Caco-2 (cell line): ENCODE measurements around the gene TFEB. TPM values are rescaled to one million over a fixed set of nuclear protein-coding genes. Genes with fewer than 3 reads are reported as not detected.

Experiments used
- BruUV-seq: library from RNA; stranded (reverse); fragments of 400-500 nt; replicated peaks from 2 replicates; lab custom pipeline; 2021; lab: Mats Ljungman, UMichigan
- CTCF ChIA-PET: fragments of 300-600 bp; sonication (Branson Sonifier 250); formaldehyde crosslinking; loops from one replicate; lab custom pipeline; 2022; ENCODE audit warnings: antibody characterized with exemption; lab: Charles Lee
- POLR2A ChIA-PET: fragments of 300-600 bp; sonication (Branson Sonifier 250); formaldehyde crosslinking; loops from one replicate; lab custom pipeline; 2022; ENCODE audit warnings: antibody characterized with exemption; lab: Charles Lee
- DNase-seq, 2 experiments: peaks; one replicate each; pipeline versions ENCODE4 v3.0.0 to v3.0.0-alpha.2; 2020 to 2022
- H3K27me3 ChIP-seq: replicated peaks from 2 replicates; pipeline ENCODE4 v1.6.0; 2011; ENCODE audit warnings: low read length; ENCODE audit not compliant: control insufficient read depth, insufficient read depth
- H3K36me3 ChIP-seq: 2 replicates; pipeline ENCODE4 v1.5.1; 2011; ENCODE audit warnings: low read length; ENCODE audit not compliant: control insufficient read depth, insufficient read depth
- H3K4me1 ChIP-seq: fragments of 250-450 bp; sonication (Bioruptor Pico); 2 replicates; pipeline ENCODE4 v1.5.1; 2020; ENCODE audit warnings: mild to moderate bottlenecking
- H3K4me3 ChIP-seq: 2 replicates; pipeline ENCODE4 v1.5.1; 2011; ENCODE audit warnings: low read depth, mild to moderate bottlenecking, control low read depth, low read length
- H3K9me3 ChIP-seq: fragments of 250-450 bp; sonication (Bioruptor Pico); 2 replicates; pipeline ENCODE4 v1.5.1; 2020; ENCODE audit warnings: mild to moderate bottlenecking, moderate library complexity
- H3K27ac Mint-ChIP-seq: one replicate; pipeline ENCODE4 v1.8.0; 2022; ENCODE audit warnings: mixed read lengths; ENCODE audit not compliant: unreplicated experiment
- H3K27me3 Mint-ChIP-seq: one replicate; pipeline ENCODE4 v1.8.0; 2022; ENCODE audit warnings: mixed read lengths; ENCODE audit not compliant: insufficient read depth, unreplicated experiment
- H3K36me3 Mint-ChIP-seq: one replicate; pipeline ENCODE4 v1.8.0; 2022; ENCODE audit warnings: mild to moderate bottlenecking, mixed read lengths; ENCODE audit not compliant: insufficient read depth, unreplicated experiment
- H3K4me1 Mint-ChIP-seq: one replicate; pipeline ENCODE4 v1.8.0; 2022; ENCODE audit warnings: low read depth, mixed read lengths; ENCODE audit not compliant: unreplicated experiment
- H3K4me3 Mint-ChIP-seq: one replicate; pipeline ENCODE4 v1.8.0; 2022; ENCODE audit warnings: mild to moderate bottlenecking, moderate library complexity, mixed read lengths; ENCODE audit not compliant: unreplicated experiment
- H3K9me3 Mint-ChIP-seq: one replicate; pipeline ENCODE4 v1.8.0; 2022; ENCODE audit warnings: mixed read lengths; ENCODE audit not compliant: unreplicated experiment
- CTCF ChIP-seq, 2 experiments: fragments of 200-600 bp in 1 of 2; IDR thresholded peaks; 1 replicate in 1 of 2; 2 replicates in 1 of 2; pipeline versions ENCODE4 v1.5.1 to v1.8.0; 2011 to 2022; ENCODE audit warnings: antibody characterized with exemption in 1 of 2, control low read depth in 1 of 2, inconsistent platforms in 1 of 2, low read depth in 1 of 2, low read length in 1 of 2, mild to moderate bottlenecking in 1 of 2, moderate library complexity in 1 of 2; ENCODE audit not compliant: insufficient read depth in 1 of 2, severe bottlenecking in 1 of 2, unreplicated experiment in 1 of 2
- intact Hi-C: fragments of 100-400 bp; cut with micrococcal nuclease; formaldehyde crosslinking; loops from one replicate; pipeline ENCODE4 v1.10.0; 2022; ENCODE audit not compliant: unreplicated experiment
- total RNA-seq: library from RNA; stranded (reverse); gene quantifications from 2 replicates; pipeline ENCODE4 v1.2.3, GENCODE V29; 2022

The TFEB gene
- total RNA-seq, 1 experiment from 2014 or later = 3.8 TPM

- no peak overlapping the region for H3K4me3 Mint-ChIP-seq
- H3K4me1 Mint-ChIP-seq = peaks cover 18% of the 10 kb centered on the region
- no peaks in the 10 kb centered on the region for H3K36me3 ChIP-seq
- POLR2A ChIA-PET = interaction anchor here (0.6 kb wide), 1 partner anchor 287 kb away, joined by 4 read pairs; no protein-coding TSS in a partner anchor
- H3K27me3 Mint-ChIP-seq = no peaks in the 10 kb centered on the region
- H3K27ac Mint-ChIP-seq = no peak overlapping the region
- no peak overlapping the region for H3K4me3 ChIP-seq
- no peak for DNase-seq
- no TSS peak for BruUV-seq
- no peaks in the 10 kb centered on the region for H3K9me3 ChIP-seq
- TF ChIP-seq CTCF (IDR thresholded peaks at IDR 0.05; ENCODE audit: insufficient read depth in 1 of 2, low read depth in 1 of 2, low read length in 1 of 2, severe bottlenecking in 1 of 2, unreplicated experiment in 1 of 2) = no peak
- no peaks in the 10 kb centered on the region for H3K9me3 Mint-ChIP-seq
- intact Hi-C loops = no loop called here
- H3K27me3 ChIP-seq = no peaks in the 10 kb centered on the region
- peaks cover 15% of the 10 kb centered on the region for H3K4me1 ChIP-seq
- CTCF ChIA-PET = no interaction called here
- no peaks in the 10 kb centered on the region for H3K36me3 Mint-ChIP-seq
These were observed 13.1 kb upstream of the TFEB start for GRCh38 chr6:41748542-41748941.

- peaks cover 15% of the 10 kb centered on the region for H3K4me1 Mint-ChIP-seq
- CTCF ChIA-PET = interaction anchor here (0.6 kb wide), 1 partner anchor 27 kb away, joined by 6 read pairs; no protein-coding TSS in a partner anchor
- H3K36me3 ChIP-seq = no peaks in the 10 kb centered on the region
- no peaks in the 10 kb centered on the region for H3K36me3 Mint-ChIP-seq
- H3K4me3 ChIP-seq = no peak overlapping the region
- no peak for TF ChIP-seq CTCF (IDR thresholded peaks at IDR 0.05; ENCODE audit: insufficient read depth in 1 of 2, low read depth in 1 of 2, low read length in 1 of 2, severe bottlenecking in 1 of 2, unreplicated experiment in 1 of 2)
- no peaks in the 10 kb centered on the region for H3K9me3 ChIP-seq
- DNase-seq = no peak
- H3K9me3 Mint-ChIP-seq = no peaks in the 10 kb centered on the region
- no peak overlapping the region for H3K27ac Mint-ChIP-seq
- H3K4me3 Mint-ChIP-seq = no peak overlapping the region
- BruUV-seq = no TSS peak
- POLR2A ChIA-PET = interaction anchor here (0.6 kb wide), 1 partner anchor 287 kb away, joined by 4 read pairs; no protein-coding TSS in a partner anchor
- H3K27me3 Mint-ChIP-seq = no peaks in the 10 kb centered on the region
- H3K4me1 ChIP-seq = peaks cover 19% of the 10 kb centered on the region
- H3K27me3 ChIP-seq = no peaks in the 10 kb centered on the region
- intact Hi-C loops = no loop called here
These were observed 12.7 kb upstream of the TFEB start for GRCh38 chr6:41748102-41748477.

- peaks cover 6% of the 10 kb centered on the region for H3K36me3 Mint-ChIP-seq
- H3K27me3 Mint-ChIP-seq = no peaks in the 10 kb centered on the region
- Histone ChIP-seq H3K27me3 (no peaks in the 10 kb centered on the region), H3K36me3 (no peaks in the 10 kb centered on the region), H3K4me3 (no peak within 1 kb of the TSS), H3K4me1 (peaks cover 25% of the 10 kb centered on the region), H3K9me3 (no peaks in the 10 kb centered on the region)
- no TSS peak for BruUV-seq
- peaks cover 20% of the 10 kb centered on the region for H3K4me1 Mint-ChIP-seq
- CTCF ChIA-PET = interaction anchor here (0.6 kb wide), 1 partner anchor 28 kb away, joined by 6 read pairs; no protein-coding TSS in a partner anchor
- H3K4me3 Mint-ChIP-seq = no peak within 1 kb of the TSS
- intact Hi-C loops = no loop called here
- POLR2A ChIA-PET = interaction anchor here (0.6 kb wide), 1 partner anchor 288 kb away, joined by 4 read pairs; no protein-coding TSS in a partner anchor
- DNase-seq = no peak
- no peaks in the 10 kb centered on the region for H3K9me3 Mint-ChIP-seq
- no peak within 1 kb of the TSS for H3K27ac Mint-ChIP-seq
- TF ChIP-seq CTCF (IDR thresholded peaks at IDR 0.05; ENCODE audit: insufficient read depth in 1 of 2, low read depth in 1 of 2, low read length in 1 of 2, severe bottlenecking in 1 of 2, unreplicated experiment in 1 of 2) = no peak
These were observed 12.1 kb upstream of the TFEB start, which contains the start of gene PGC for GRCh38 chr6:41747256-41748101. Gene PGC (minus strand): TSS chr6:41747397. CDS start chr6:41747334, 63 bp downstream.
